Cortex of kidney (tissue), 1 donor: ENCODE measurements around the gene GSTO2.

Source experiments
- DNase-seq: peaks from one replicate; lab custom pipeline; 2025; lab: John Stamatoyannopoulos, UW

The GSTO2 gene

DNA sequence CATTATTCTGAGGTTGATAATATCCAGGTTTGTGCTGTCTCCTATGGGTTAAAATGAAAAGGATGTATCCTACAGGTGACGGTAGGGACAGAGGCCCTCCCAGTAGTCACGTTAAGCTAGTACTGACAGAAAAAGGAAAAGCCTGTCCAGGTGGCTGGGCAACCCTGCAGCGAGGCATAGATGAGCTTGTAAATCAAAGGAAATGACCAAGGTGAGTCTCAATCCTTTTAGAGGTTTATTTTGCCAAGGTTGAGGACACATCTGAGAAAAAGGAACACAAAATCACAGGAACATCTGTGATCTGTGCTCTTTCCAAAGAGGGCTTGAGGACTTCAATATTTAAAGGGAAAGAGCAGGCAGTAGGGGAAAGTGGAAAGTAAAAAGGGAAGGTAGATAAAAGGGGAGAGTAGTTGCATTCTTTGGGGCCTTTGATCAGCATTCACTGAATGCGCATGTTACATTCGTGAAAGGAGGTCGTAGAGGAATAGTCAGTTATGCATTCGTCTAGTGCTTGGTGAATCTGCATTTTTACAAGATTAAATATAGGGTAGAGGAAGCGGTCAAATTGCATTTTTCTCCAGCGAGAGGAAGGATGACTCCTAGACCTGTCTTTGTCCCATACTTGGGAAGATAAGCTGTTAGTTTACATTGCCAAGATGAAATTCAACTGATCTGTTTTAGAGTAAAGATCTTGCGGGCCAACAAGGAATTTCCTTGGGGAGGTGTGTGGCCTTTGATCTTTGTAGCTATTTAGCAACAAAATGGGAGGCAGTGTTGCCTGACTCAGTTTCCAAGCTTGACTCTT lies 15.2 kb upstream of the GSTO2 start:
- DNase-seq = no peak

DNA sequence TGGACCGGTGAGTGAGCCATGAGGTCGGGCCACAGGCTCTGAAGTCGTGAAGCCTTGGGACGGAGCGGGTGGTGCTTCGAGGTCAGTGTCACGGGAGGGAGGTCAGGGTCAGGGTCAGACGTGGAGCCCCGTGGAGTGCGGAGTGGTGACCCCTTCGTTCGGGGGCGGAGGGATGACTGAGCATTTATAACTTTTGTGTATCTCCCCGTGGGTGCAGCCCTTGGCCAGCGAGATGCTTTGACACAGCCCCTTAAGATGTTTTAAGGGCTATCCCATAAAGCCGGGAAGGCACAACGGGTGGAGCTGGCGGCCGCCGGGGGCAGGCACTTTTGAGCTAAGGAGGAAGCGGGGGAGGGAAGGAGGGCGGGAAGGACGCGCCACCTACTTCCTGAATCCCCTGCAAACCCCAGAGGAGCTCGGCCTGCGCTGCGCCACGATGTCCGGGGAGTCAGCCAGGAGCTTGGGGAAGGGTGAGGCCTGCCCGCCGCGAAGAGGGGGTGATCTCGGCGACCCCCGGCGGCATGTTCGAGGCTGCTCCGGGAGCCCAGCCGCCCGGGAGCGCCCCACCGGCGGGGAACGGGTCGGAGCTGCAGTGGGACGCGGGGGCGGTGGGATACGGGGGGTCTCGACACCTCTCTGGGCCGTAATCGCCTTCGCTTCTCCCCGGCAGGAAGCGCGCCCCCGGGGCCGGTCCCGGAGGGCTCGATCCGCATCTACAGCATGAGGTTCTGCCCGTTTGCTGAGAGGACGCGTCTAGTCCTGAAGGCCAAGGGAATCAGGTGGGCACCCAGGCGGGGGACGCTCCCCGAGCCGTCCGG lies 14.3 kb upstream of the GSTO2 start, which contains the start of gene GSTO1:
GSTO1 (plus strand) TSS at position 400 of the 818 bp plus-strand sequence; CDS start at position 437, 37 bp downstream.
- no peak for DNase-seq

DNA sequence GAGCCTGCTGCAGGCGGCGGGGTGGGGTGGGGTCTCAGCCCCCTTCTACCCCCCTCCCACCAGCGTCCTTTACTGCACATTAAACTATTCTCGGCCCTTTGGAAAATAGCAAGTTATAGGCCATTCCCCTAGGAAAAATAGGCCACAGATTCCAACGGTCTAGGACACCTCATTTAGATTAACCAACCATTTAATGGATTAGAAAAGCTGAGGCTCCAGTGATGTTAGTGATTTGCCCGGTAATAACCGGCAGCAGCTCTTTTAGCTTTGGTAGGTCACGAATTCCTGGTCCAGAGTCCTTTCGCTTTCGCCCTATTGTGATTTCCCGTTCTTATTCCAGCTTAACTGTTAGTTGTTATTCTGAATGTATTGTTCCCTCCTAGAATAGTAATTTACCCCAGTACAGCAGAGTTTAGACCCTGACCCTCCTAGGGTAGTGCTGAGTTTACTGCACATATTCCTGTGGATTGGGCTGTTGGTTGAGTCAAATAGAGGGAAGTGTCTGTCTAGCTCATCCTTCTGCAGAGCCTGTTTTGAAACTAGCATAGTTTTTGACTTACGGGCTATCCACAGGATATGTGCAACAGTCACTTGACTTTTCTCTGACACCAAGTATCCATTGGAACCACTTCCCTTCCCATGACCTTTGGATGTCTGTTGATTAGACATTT lies 13.5 kb upstream of the GSTO2 start:
- no peak for DNase-seq

DNA sequence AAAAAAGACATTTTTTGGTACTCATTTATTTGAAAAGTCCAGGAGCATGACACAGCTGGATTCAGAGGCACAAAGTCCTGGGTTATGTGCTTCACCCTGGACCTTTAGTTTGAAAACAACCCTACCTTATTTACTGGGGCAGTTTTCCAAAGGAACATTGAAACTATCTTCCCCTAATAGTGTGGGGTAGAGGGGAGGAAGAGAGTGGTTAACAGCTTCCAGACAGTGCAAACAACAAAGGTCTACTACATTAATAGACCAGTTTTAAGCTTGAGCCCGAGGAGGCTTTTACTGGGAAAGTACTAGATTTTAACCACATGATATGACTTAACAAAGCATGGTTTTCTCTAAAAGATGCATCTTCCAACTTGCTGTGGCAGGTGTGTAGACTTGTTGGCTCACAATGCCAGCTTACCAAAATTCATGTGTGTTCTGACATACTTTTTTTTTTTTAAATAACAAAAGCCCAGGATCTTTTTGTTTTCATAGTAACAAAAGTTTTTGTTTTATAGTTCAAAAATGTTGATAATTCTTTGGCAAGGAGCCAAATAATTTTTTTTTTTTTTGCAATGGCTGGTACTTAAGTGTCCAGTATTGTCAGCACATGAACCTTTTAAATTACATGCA lies 12.5 kb upstream of the GSTO2 start:
- no peak for DNase-seq

DNA sequence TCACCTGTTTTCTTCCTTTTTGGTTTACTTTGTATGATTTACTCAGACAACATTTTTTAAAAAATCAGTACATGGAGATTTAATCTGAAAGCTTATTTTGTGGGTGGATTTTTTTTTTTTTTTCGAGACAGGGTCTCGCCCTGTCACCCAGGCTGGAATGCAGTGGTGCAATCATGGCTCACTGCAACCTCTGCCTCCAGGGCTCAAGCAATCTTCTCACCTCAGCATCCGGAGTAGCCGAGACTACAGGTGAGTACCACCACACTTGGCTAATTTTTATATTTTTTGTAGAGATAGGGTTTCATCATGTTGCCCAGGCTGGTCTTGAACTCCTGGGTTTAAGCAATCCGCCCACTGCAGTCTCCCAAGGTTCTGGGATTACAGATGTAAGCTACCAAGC lies 11.7 kb upstream of the GSTO2 start:
- DNase-seq = no peak

DNA sequence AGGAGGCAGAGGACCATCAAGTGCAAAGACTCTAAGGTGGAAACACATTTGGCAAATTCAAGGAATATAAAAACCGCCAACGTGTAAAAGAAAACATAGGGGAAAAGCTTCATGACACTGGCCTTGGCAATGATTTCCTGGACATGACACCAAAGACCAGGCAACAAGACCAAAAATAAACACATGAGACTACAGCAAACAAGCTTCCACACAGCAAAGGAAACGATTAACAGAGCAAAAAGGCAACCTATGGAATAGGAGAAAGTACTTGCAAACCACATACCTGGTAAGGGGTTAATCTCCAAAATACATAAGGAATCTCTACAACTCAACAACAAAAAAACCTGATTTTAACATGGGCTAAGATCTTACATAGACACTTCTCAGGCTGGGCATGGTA lies 10.8 kb upstream of the GSTO2 start:
- no peak for DNase-seq

DNA sequence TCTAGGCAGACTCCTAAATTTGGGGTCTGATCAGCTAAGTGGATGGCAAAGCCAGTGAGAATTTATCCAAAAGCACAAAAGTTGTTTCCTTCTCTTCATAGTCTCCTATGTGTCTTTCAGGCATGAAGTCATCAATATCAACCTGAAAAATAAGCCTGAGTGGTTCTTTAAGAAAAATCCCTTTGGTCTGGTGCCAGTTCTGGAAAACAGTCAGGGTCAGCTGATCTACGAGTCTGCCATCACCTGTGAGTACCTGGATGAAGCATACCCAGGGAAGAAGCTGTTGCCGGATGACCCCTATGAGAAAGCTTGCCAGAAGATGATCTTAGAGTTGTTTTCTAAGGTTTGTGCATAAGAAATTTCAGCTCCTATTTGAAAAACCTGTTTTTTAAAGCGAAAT lies 9.5 kb upstream of the GSTO2 start:
- no peak for DNase-seq

DNA sequence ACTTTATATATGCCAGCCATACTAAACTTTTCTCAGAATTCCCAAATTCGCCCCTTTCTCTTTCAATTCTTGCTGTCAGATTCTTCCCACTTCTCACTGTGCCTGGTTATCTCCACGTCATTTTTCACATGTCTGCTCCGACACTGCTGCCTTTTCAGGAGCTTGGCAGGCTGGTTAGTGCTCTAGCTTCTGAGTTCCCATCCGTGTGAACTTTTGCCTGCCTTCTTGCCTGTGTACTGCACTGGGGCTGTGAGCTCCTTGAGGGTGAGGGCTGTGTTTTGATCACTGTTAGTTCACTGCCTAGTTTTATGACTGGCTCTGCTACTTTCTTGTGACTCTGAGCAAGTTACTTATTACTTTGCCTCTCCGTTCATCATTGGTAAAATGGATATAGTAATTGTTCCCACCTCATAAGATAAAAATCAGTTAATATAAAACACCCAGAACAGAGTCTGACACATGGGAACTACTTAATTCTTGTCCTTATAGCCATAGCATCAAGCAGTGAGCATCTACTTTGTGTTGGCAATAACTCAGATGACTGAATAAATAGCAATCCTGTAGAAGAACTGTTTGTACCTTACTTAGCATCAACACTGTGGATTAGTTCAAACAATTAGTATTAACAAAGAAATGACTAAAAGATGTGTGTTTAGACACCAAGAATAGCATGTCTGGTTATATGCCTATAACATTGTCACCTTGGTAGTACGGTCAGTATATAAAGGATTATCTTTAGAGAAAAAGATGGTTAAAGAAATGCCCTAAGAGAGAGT lies 8.8 kb upstream of the GSTO2 start:
- DNase-seq = no peak

DNA sequence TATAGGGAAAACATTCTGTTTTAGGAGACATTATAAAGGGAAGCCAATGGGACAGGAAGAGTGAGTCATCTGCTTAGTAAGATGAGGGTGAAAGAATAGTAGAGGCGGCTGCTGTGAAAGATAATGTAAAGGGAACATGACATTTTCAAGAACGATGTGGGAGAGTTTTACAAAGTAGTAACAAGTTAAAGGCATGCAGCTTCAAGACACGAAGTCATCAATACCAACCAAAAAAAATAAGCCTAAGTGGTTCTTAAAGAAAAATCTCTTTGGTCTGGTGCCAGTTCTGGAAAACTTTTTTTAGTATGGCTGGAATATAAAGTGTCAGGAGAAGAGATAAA lies 8.2 kb upstream of the GSTO2 start:
- no peak for DNase-seq

DNA sequence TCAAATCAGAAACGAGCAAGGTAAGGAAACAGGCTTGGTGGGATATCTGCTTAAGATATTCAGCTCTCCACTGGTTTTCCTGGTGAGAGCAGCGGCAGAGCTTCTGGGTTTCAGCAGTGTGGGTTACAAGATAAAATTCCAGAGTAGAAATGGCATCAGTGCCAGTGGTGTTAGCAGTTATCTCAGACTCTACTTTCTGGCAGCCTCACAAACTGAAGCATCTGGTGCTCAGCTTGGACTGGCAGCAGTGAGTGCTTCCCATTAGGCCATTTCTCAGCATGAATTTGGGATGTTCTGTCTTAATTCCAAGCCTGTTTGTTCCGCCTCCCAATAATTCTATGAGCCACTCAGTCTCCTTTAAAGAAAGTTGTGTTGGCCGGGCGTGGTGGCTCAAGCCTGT lies 6.9 kb upstream of the GSTO2 start:
- DNase-seq = no peak

DNA sequence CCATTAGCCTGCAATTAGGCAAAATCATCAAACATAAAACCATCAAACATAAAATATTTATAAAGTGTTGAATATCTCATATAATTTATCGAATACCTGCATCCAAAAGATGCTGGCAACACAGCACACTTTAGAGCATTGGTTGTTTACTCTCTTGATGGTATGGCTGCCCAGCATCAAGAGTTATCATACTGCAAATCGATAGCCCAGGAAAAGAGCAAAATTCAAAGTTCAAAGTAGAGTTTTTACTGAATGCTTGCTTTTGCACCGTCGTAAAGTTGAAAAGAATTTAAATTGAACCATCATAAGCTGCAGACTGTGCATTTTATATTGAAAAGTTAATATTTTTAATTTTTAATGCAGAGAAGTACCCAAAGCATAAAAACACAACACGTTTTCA lies 4.2 kb upstream of the GSTO2 start:
- no peak for DNase-seq

DNA sequence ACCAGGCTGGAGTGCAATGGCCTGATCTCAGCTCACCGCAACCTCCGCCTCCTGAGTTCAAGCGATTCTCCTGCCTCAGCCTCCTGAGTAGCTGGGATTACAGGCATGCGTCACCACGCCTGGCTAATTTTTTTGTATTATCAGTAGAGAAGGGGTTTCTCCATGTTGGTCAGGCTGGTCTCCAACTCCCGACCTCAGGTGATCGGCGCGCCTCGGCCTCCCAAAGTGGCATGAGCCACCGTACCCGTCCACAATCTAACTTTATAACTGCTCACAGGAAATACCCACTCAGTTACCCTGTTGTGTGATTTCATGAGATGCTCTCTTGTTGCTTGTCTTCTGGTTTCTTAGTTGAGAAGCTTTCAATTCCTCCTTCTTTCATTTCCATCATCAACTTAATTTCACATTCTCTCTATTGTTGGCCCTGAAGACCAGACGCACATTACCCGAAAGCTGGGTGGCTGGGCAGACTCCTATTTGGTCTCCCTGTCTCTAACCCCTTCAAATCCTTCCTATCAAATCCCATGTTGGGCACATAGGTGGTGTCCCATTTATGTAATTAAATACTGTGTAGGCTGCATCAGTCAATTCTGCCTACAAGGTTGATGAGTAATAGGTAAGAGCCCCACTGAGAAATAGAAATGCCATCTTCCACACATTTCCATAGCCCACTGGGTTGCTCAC lies 1.1 kb upstream of the GSTO2 start:
- no peak for DNase-seq

DNA sequence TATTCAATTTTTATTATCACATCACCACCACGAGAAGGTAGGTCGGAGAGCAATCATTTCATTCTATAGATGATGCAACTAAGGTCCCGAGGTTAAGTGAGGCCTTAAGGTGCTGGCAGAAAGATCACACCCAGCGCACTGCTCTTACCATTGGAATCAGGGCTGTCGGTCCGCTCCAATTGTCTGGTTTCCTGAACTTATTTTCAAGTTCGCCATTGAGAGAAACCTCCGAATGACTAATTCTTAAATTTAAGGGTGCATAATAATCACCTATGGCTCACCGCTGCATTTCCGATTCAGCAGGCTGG lies 625 bp upstream of the GSTO2 start:
- DNase-seq = no peak

DNA sequence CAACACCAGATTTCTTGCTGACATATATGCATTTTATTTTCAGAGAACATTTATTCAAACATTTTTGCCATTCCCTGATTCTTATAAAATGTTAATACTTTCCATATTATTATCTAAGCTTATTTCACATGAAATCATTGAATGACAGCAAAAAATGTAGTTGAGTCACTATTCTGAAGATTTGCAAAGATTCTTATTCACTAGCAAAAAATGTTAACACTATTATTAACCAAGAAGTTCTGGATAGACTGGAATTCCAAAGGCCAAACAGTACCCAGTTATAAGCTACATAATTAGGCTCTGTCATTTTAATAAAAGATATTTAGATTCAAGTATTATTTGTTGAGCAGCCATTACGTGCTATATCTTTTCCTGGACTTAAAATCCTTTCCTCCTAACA lies 4.3 kb downstream of the GSTO2 start:
- DNase-seq = no peak

DNA sequence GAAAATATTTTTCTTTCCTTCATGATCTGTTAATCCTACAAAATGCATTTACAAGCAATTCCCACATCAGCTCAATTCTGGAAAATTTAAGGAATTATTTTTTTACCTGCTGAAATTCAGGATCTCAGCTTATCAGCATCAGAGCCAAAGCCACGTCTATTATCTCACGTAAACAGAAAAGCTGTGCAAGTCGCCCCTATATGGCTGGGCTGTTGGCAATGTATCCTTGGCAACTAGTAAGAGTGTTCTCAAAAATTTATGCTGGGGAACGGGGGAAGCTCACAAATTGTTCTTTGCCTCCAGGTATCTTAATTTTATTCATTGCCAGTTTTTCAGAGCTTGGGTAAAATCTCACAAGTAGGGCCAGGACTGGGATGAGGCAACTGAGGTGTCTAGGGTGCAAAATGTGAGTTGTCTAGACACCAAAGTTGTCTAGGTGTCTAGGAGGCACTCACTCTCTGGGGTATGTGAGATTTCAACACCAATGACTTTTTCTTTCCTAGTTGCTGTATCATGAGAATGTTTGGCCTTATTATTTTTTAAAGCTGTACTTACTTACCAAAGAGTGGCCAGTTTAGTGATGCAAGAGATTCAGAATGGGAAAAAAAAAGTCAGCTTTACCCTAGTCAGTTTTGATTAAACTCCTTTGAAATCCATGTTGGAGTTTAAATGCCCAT lies 5.1 kb downstream of the GSTO2 start:
- no peak for DNase-seq

DNA sequence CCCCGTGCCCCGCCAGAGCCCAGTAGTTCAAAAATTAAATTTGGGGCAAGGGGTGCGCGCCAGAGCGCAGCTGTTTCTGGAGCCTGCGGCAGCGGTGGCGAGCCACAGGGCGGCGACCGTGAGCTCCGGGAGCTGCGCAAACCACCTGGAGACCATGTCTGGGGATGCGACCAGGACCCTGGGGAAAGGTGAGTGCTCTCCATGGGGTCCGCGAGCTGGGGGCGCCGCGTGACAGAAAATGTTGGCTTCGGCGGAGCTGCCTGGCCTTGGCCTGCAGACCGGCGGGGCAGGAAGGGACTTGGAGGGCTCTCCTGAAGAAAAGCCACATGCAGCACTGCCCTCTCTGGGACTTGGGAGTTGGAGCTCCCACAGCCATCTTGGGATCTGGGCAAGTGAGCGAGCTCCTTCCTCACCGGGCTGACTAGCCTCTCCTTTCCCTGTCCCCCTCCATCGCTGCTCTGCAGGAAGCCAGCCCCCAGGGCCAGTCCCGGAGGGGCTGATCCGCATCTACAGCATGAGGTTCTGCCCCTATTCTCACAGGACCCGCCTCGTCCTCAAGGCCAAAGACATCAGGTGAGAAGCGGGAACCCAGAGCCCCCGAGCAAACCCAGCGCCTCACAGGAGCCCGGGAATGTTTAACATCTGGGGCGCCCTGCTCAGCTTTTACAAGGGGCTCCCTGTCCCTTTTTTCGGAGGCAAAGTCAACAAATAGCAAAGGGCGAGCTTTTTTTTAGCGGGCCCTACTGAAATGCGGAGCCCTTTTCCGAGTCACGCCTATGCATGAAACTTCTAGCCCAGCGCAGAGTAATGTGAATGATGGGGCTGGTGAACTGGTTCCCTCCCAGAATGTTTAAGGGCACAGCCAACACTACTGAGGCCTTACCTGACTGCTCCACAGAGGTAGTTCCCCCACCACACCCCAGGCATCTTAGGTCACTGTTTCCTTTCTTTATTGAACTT lies 6.1 kb downstream of the GSTO2 start:
- no peak for DNase-seq

DNA sequence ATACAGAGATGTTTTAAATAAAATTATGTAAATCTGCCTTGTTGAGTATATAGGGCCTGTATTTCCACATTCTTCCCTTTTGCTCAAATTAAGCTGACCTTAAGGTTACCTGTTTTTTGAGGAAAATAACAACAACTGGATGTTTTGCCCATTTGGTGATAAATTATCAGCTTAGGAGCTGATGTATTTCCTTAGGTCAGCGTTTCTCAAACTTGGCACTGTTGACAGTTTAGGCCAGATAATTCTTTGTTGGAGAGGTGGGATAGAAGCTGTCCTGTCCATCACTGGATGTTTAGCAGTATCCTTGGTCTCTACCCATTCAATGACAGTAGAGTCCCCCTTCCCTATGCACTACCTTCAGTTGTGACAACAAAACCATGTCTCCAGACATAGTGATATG lies 7.2 kb downstream of the GSTO2 start:
- DNase-seq = no peak

DNA sequence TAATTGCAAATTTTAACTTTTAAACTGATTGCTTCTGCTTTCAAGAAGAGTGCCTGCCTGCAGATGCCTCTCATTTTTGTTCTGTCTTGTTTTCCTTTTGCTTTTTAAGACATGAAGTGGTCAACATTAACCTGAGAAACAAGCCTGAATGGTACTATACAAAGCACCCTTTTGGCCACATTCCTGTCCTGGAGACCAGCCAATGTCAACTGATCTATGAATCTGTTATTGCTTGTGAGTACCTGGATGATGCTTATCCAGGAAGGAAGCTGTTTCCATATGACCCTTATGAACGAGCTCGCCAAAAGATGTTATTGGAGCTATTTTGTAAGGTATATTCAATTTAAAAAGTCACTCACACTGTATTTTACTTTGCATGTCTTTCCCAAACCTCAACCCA lies 8.8 kb downstream of the GSTO2 start:
- no peak for DNase-seq

DNA sequence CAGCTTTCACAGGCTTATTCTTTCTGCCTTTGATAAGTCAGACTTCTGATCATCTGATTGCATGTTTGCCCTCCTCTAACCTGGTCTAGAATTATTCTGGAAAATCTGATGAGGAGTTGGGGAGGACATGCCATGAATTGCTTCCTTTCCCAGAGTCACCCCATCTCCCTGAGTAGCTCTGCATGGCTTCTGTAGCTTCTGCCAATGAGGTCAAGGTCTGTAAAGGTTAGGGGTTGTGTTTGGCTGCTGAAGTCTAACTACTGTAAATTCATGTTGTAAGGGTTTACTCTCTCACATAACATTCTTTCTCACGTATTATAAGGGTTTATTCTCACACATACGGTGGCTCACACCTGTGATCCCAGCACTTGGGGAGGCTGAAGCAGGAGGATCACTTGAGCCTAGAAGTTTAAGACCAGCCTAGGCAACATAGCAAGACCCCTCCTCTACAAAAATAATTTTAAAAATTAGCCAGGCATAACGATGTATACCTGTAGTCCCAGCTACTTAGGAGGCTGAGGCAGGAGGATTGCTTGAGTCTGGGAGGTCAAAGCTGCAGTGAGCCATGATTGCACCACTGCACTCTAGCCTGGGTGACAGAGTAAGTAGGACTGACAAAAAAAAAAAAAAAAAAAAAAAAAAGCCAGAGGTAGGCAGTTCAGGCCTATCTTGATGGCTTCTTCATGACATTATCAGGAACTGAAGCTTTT lies 10.7 kb downstream of the GSTO2 start:
- DNase-seq = no peak
